Measurements from ENCODE around the gene CINP. TPM values are rescaled to one million over a fixed set of nuclear protein-coding genes. Genes with fewer than 3 reads are reported as not detected.

The CINP gene
- total and polyA plus RNA-seq, 2 of the 8 experiments (the other 6 are each of a cell fraction or from before 2014, with no cell fraction given): 47.8 to 51.6 TPM

GRCh38 chr14:102316338-102316742 lies 46.4 kb downstream of the CINP start:
- H3K4me3 ChIP-seq (ENCODE audit: extremely low read depth in 1 of 4, insufficient read depth in 2 of 4, low read depth in 3 of 4, low read length in 4 of 4): peak overlapping the region; percentile 58 to 89 (median 79)
- no peak overlapping the region for H2BK120ac ChIP-seq (replicated peaks; ENCODE audit: low read depth, low read length)
- H4K20me1 ChIP-seq (replicated peaks in 1 of 2; ENCODE audit: control insufficient read depth in 1 of 2, insufficient read depth in 2 of 2, low read length in 2 of 2): no peaks in the 10 kb centered on the region
- H3K27me3 ChIP-seq (replicated peaks in 1 of 4; ENCODE audit: control insufficient read depth in 3 of 4, extremely low read depth in 1 of 4, insufficient read depth in 3 of 4, low read length in 3 of 4): peaks cover 0 to 14% (median 12%) of the 10 kb centered on the region in 4 experiments; a peak in 5 of 7 replicates
- H4K91ac ChIP-seq (replicated peaks; ENCODE audit: insufficient read length, low read length): no peak overlapping the region
- H3K23ac ChIP-seq (ENCODE audit: insufficient read length): no peak overlapping the region
- ChIA-PET CTCF (ENCODE audit: partially characterized antibody) (interaction anchor here (0.6 to 6.8 kb wide), 7 partner anchors 11 to 182 kb away, joined by 3 to 44 read pairs (median 7); partner anchors contain the start of gene MOK), POLR2A (ENCODE audit: partially characterized antibody) (interaction anchor here (0.7 to 2.7 kb wide), 8 partner anchors 10 to 238 kb away, joined by 3 to 14 read pairs (median 4); partner anchors contain the start of gene MOK)
- H3K79me2 ChIP-seq (ENCODE audit: control insufficient read depth in 1 of 2, insufficient read depth in 2 of 2, low read length in 2 of 2): no peaks in the 10 kb centered on the region; a peak in 1 of 4 replicates
- no peak overlapping the region for H3K18ac ChIP-seq (ENCODE audit: extremely low read depth, low read length)
- no peak for DNase-seq (ENCODE audit: low read depth in 1 of 2, low spot score in 2 of 2)
- 14% methylated on average over 9 of the region's 10 CpGs; no CpG with 5 or more reads in 1 of the 2 experiments for WGBS, 2 experiments (ENCODE audit: extremely low coverage in 1 of 2, insufficient coverage in 1 of 2, insufficient read length in 1 of 2, insufficient replicate concordance in 2 of 2, low coverage in 1 of 2, low lambda C conversion rate in 2 of 2, missing lambda C conversion rate in 1 of 2)
- H3K79me1 ChIP-seq (ENCODE audit: low read depth, low read length): no peaks in the 10 kb centered on the region; the same call in 1 of the 2 replicates
- H2BK15ac ChIP-seq (ENCODE audit: low read length): peak overlapping the region; percentile 88; the same call in 1 of the 2 replicates
- peak overlapping the region; percentile 81 to 83 for H3K4me2 ChIP-seq (ENCODE audit: insufficient read depth in 1 of 2, low read depth in 2 of 2, low read length in 2 of 2)
- H4K5ac ChIP-seq (ENCODE audit: insufficient read length, low read depth, low read length): no peak overlapping the region
- H3K56ac ChIP-seq (replicated peaks; ENCODE audit: insufficient read length, low read depth, low read length): no peak overlapping the region
- H3K27ac ChIP-seq (ENCODE audit: low read depth, low read length): no peak overlapping the region
- no peak for FAIRE-seq
- H2BK12ac ChIP-seq (ENCODE audit: low read depth, low read length): no peak overlapping the region
- H3K14ac ChIP-seq (ENCODE audit: insufficient read length): no peak overlapping the region
- H3K36me3 ChIP-seq (ENCODE audit: control insufficient read depth in 2 of 4, insufficient read depth in 4 of 4, low read length in 3 of 4): no peaks in the 10 kb centered on the region
- H3K9me3 ChIP-seq (ENCODE audit: insufficient read depth in 2 of 2, low read depth in 1 of 2, low read length in 1 of 2): no peaks in the 10 kb centered on the region
- H2AFZ ChIP-seq (ENCODE audit: low read length): peak overlapping the region; percentile 93
- TF ChIP-seq SIX5 (IDR thresholded peaks at IDR 0.05; ENCODE audit: low read depth, low read length): no peak
- no peak overlapping the region for H2AK5ac ChIP-seq (ENCODE audit: low read depth, low read length)
- no peak overlapping the region for H3K4ac ChIP-seq (replicated peaks; ENCODE audit: insufficient read length, low read depth, low read length)
- H2BK20ac ChIP-seq (ENCODE audit: low read length): no peak overlapping the region
- peaks cover 1 to 9% (median 4%) of the 10 kb centered on the region in 4 experiments; a peak in 5 of 7 replicates for H3K4me1 ChIP-seq (replicated peaks in 1 of 4; ENCODE audit: control insufficient read depth in 3 of 4, insufficient read depth in 4 of 4, low read length in 3 of 4)
- no peak overlapping the region for H2BK5ac ChIP-seq (ENCODE audit: low read depth, low read length)
- H4K8ac ChIP-seq (ENCODE audit: extremely low read depth, insufficient read depth, low read length): no peak overlapping the region
- peaks cover 19% of the 10 kb centered on the region for H3K23me2 ChIP-seq (ENCODE audit: low read depth, low read length)
- peak overlapping the region in 2 of 4 experiments; percentile 57; a peak in 3 of 7 replicates for H3K9ac ChIP-seq (replicated peaks in 1 of 4; ENCODE audit: extremely low read depth in 1 of 4, low read depth in 3 of 4, low read length in 3 of 4)
